Measurements from ENCODE around the gene MGAT5B. TPM values are rescaled to one million over a fixed set of nuclear protein-coding genes. Genes with fewer than 3 reads are reported as not detected.

MGAT5B gene
- total and polyA plus RNA-seq, 2 donors (not counting 1 experiment from before 2014, with no cell fraction given) = 0.09 to 0.17 TPM

- H3K79me2 ChIP-seq (ENCODE audit: control insufficient read depth, insufficient read depth, low read length) = no peaks in the 10 kb centered on the region
- no peaks in the 10 kb centered on the region for H3K36me3 ChIP-seq (ENCODE audit: control insufficient read depth, insufficient read depth, low read length)
- H3K4me1 ChIP-seq (ENCODE audit: control insufficient read depth, extremely low read depth, insufficient read depth, low read length) = peaks cover 2% of the 10 kb centered on the region
- H3K4me2 ChIP-seq (ENCODE audit: extremely low read depth, insufficient read depth, low read length) = no peak overlapping the region
- no peak for DNase-seq (ENCODE audit: low read depth in 2 of 2)
- no peak overlapping the region for H2AFZ ChIP-seq (ENCODE audit: low read length)
- H3K9me3 ChIP-seq (ENCODE audit: control insufficient read depth, insufficient read depth, low read depth, low read length) = no peaks in the 10 kb centered on the region
- no peak overlapping the region for H3K9ac ChIP-seq (ENCODE audit: insufficient read depth, low read length)
- TF ChIP-seq CTCF (conservative IDR thresholded peaks at IDR 0.05 in 1 of 2, IDR thresholded peaks at IDR 0.05 in 1 of 2; ENCODE audit: low read depth in 1 of 2, low read length in 2 of 2) = no peak
- TF ChIP-seq EZH2 (IDR thresholded peaks at IDR 0.05; ENCODE audit: low read length, missing control alignments) = no peak
- H4K20me1 ChIP-seq (ENCODE audit: control insufficient read depth, extremely low read depth, insufficient read depth, low read length) = no peaks in the 10 kb centered on the region
- H3K27ac ChIP-seq (ENCODE audit: insufficient read depth, low read length) = no peak overlapping the region
- no peak overlapping the region for H3K4me3 ChIP-seq (replicated peaks in 1 of 4; ENCODE audit: control extremely low read depth in 1 of 4, insufficient read depth in 1 of 4, low read depth in 3 of 4, low read length in 4 of 4)
- peaks cover 10% of the 10 kb centered on the region for H3K27me3 ChIP-seq (ENCODE audit: control insufficient read depth, insufficient read depth, low read length)
These were observed 94.7 kb downstream of the MGAT5B start for GRCh38 chr17:76962858-76963257.

GRCh38 chr17:76966016-76966415 is 97.8 kb downstream of the MGAT5B start:
- no peak overlapping the region for H3K4me3 ChIP-seq (replicated peaks in 1 of 4; ENCODE audit: control extremely low read depth in 1 of 4, insufficient read depth in 1 of 4, low read depth in 3 of 4, low read length in 4 of 4)
- H2AFZ ChIP-seq (ENCODE audit: low read length) = no peak overlapping the region
- H4K20me1 ChIP-seq (ENCODE audit: control insufficient read depth, extremely low read depth, insufficient read depth, low read length) = no peaks in the 10 kb centered on the region
- no peak overlapping the region for H3K27ac ChIP-seq (ENCODE audit: insufficient read depth, low read length)
- peaks cover 28% of the 10 kb centered on the region for H3K27me3 ChIP-seq (ENCODE audit: control insufficient read depth, insufficient read depth, low read length)
- TF ChIP-seq CTCF (conservative IDR thresholded peaks at IDR 0.05 in 1 of 2, IDR thresholded peaks at IDR 0.05 in 1 of 2; ENCODE audit: low read depth in 1 of 2, low read length in 2 of 2) (no peak), EZH2 (IDR thresholded peaks at IDR 0.05; ENCODE audit: low read length, missing control alignments) (no peak)
- H3K79me2 ChIP-seq (ENCODE audit: control insufficient read depth, insufficient read depth, low read length) = no peaks in the 10 kb centered on the region
- no peaks in the 10 kb centered on the region for H3K36me3 ChIP-seq (ENCODE audit: control insufficient read depth, insufficient read depth, low read length)
- no peaks in the 10 kb centered on the region for H3K4me1 ChIP-seq (ENCODE audit: control insufficient read depth, extremely low read depth, insufficient read depth, low read length)
- H3K4me2 ChIP-seq (ENCODE audit: extremely low read depth, insufficient read depth, low read length) = no peak overlapping the region
- H3K9me3 ChIP-seq (ENCODE audit: control insufficient read depth, insufficient read depth, low read depth, low read length) = no peaks in the 10 kb centered on the region
- no peak for DNase-seq (ENCODE audit: low read depth in 2 of 2)
- no peak overlapping the region for H3K9ac ChIP-seq (ENCODE audit: insufficient read depth, low read length)

GRCh38 chr17:76966486-76967181 is 98.4 kb downstream of the MGAT5B start:
- H3K36me3 ChIP-seq (ENCODE audit: control insufficient read depth, insufficient read depth, low read length) = no peaks in the 10 kb centered on the region
- no peak for DNase-seq (ENCODE audit: low read depth in 2 of 2)
- no peak for TF ChIP-seq CTCF (conservative IDR thresholded peaks at IDR 0.05 in 1 of 2, IDR thresholded peaks at IDR 0.05 in 1 of 2; ENCODE audit: low read depth in 1 of 2, low read length in 2 of 2)

More at GRCh38 chr17:76966486-76967181, 98.4 kb downstream of the MGAT5B start:
- Histone ChIP-seq H3K9me3 (ENCODE audit: control insufficient read depth, insufficient read depth, low read depth, low read length) (no peaks in the 10 kb centered on the region), H4K20me1 (ENCODE audit: control insufficient read depth, extremely low read depth, insufficient read depth, low read length) (no peaks in the 10 kb centered on the region), H3K27me3 (ENCODE audit: control insufficient read depth, insufficient read depth, low read length) (peaks cover 28% of the 10 kb centered on the region), H3K4me3 (replicated peaks in 1 of 4; ENCODE audit: control extremely low read depth in 1 of 4, insufficient read depth in 1 of 4, low read depth in 3 of 4, low read length in 4 of 4) (no peak overlapping the region), H2AFZ (ENCODE audit: low read length) (no peak overlapping the region), H3K4me2 (ENCODE audit: extremely low read depth, insufficient read depth, low read length) (no peak overlapping the region), H3K79me2 (ENCODE audit: control insufficient read depth, insufficient read depth, low read length) (no peaks in the 10 kb centered on the region), H3K9ac (ENCODE audit: insufficient read depth, low read length) (no peak overlapping the region), H3K4me1 (ENCODE audit: control insufficient read depth, extremely low read depth, insufficient read depth, low read length) (no peaks in the 10 kb centered on the region), H3K27ac (ENCODE audit: insufficient read depth, low read length) (no peak overlapping the region)

Data from fibroblast of lung (primary cell).